Measurements from ENCODE around the gene TREML1. TPM values are rescaled to one million over a fixed set of nuclear protein-coding genes. Genes with fewer than 3 reads are reported as not detected.

Gene TREML1
- total RNA-seq, 6 donors from 2014 or later: 2.6 to 6.3 (median 4.4) TPM; not detected in 2

GRCh38 chr6:41175084-41175483 lies 20.9 kb upstream of the TREML1 start:
- Histone ChIP-seq H3K36me3 (no peaks in the 10 kb centered on the region), H3K4me1 (no peaks in the 10 kb centered on the region), H3K9me3 (no peaks in the 10 kb centered on the region), H3K4me3 (no peak overlapping the region), H3K27me3 (no peaks in the 10 kb centered on the region), H3K27ac (no peak overlapping the region)
- DNase-seq (no peak), ATAC-seq (ENCODE audit: low FRiP score in 2 of 2) (no peak)
- no peak for TF ChIP-seq CTCF (IDR thresholded peaks at IDR 0.05)
- 85 to 91% methylated on average over 1 of the region's 1 CpG for WGBS, 2 donors

GRCh38 chr6:41174610-41175009 lies 20.5 kb upstream of the TREML1 start:
- Histone ChIP-seq H3K4me1 (no peaks in the 10 kb centered on the region), H3K4me3 (no peak overlapping the region), H3K27me3 (no peaks in the 10 kb centered on the region), H3K9me3 (no peaks in the 10 kb centered on the region), H3K27ac (no peak overlapping the region), H3K36me3 (no peaks in the 10 kb centered on the region)
- 50 to 63% methylated on average over 2 of the region's 2 CpGs for WGBS, 2 donors
- TF ChIP-seq POLR2A (IDR thresholded peaks at IDR 0.05) (no peak), POLR2AphosphoS5 (IDR thresholded peaks at IDR 0.05) (no peak), CTCF (IDR thresholded peaks at IDR 0.05) (no peak), EP300 (IDR thresholded peaks at IDR 0.05) (no peak)
- ATAC-seq (ENCODE audit: low FRiP score in 2 of 2) (no peak), DNase-seq (no peak)

GRCh38 chr6:41171908-41172307 lies 17.8 kb upstream of the TREML1 start:
- no peak for ATAC-seq (ENCODE audit: low FRiP score in 2 of 2)
- TF ChIP-seq POLR2AphosphoS5 (IDR thresholded peaks at IDR 0.05) (no peak), CTCF (IDR thresholded peaks at IDR 0.05) (no peak), POLR2A (IDR thresholded peaks at IDR 0.05) (no peak), EP300 (IDR thresholded peaks at IDR 0.05) (no peak)
- H3K4me1 ChIP-seq: no peaks in the 10 kb centered on the region
- H3K9me3 ChIP-seq: no peaks in the 10 kb centered on the region
- H3K36me3 ChIP-seq: no peaks in the 10 kb centered on the region
- WGBS, 2 donors: 16 to 52% methylated on average over 3 of the region's 3 CpGs
- no peak for DNase-seq
- H3K27ac ChIP-seq: no peak overlapping the region
- no peaks in the 10 kb centered on the region for H3K27me3 ChIP-seq
- no peak overlapping the region for H3K4me3 ChIP-seq

- H3K9me3 ChIP-seq: no peaks in the 10 kb centered on the region
- TF ChIP-seq EP300 (IDR thresholded peaks at IDR 0.05): no peak
- TF ChIP-seq POLR2AphosphoS5 (IDR thresholded peaks at IDR 0.05): no peak
- no peak for TF ChIP-seq CTCF (IDR thresholded peaks at IDR 0.05)
- TF ChIP-seq POLR2A (IDR thresholded peaks at IDR 0.05): no peak
- H3K27me3 ChIP-seq: no peaks in the 10 kb centered on the region
- DNase-seq (no peak), ATAC-seq (ENCODE audit: low FRiP score in 2 of 2) (peak in 1 of 2 donors; percentile 30)
- no peak overlapping the region for H3K27ac ChIP-seq
- no peaks in the 10 kb centered on the region for H3K4me1 ChIP-seq
- 67 to 73% methylated on average over 4 of the region's 4 CpGs for WGBS, 2 donors
- no peak overlapping the region for H3K4me3 ChIP-seq
- no peaks in the 10 kb centered on the region for H3K36me3 ChIP-seq
Observed at GRCh38 chr6:41170547-41171160, 16.5 kb upstream of the TREML1 start.

Data from upper lobe of left lung (tissue), 6 donors.